Stimulated activated CD4-positive, alpha-beta T cell treated with anti-CD3 and anti-CD28 coated beads, Interleukin-1b, Interleukin-23, amount 100 ng/mL, for 24 hours (primary cell): ENCODE results near the gene ALAS1.

Experiments
- DNase-seq, 4 experiments: peaks; one replicate each; pipeline ENCODE4 v3.0.0-alpha.2; 2020; ENCODE audit warnings: low read depth in 4 of 4, low spot score in 1 of 4

The ALAS1 gene

DNA sequence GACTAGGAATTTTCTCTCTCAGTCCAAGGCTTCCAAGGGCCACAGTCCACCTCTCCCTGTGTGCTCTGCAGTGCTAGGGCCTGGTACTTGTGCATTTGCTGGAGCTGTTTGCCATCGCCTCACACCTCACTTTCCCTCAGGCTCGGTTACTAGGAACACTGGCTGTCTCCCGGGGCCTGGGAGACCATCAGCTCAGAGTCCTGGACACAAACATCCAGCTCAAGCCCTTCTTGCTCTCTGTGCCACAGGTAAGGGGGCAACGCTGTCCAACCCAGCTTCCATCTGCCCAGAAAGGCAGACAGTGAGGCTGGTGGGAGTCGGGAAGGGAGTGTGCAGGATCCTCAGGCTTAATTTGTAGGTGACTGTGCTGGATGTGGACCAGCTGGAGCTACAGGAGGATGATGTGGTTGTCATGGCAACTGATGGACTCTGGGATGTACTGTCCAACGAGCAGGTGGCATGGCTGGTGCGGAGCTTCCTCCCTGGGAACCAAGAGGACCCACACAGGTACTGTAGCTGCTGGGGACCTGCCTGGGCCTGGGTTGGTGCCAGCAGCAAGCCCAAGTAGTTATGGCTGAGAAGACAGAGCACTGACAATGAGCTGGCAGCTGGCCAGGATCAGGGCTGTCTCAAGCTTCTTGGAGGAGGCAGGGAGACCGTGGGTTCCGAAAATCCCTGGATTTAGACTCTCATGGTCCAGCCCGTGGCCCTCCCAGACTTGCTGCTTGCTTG lies 51.0 kb downstream of the ALAS1 start:
- no peak for DNase-seq

DNA sequence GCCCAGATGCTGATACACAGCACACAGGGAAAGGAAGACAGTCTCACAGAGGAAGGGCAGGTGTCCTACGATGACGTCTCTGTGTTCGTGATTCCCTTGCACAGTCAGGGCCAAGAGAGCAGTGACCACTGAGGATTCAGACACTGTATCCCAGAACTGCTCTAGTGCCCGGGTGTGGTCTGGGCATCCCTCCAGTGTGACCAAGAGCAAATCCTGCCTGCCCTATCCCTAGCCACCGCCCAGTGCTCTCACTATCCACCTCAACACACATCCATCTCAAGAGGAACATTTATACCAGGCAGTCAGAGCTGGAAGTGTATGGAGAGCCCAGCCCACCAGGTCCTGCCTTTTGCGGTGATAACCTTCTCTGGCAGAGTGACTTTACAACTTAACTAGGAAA lies 51.7 kb downstream of the ALAS1 start:
- no peak for DNase-seq

DNA sequence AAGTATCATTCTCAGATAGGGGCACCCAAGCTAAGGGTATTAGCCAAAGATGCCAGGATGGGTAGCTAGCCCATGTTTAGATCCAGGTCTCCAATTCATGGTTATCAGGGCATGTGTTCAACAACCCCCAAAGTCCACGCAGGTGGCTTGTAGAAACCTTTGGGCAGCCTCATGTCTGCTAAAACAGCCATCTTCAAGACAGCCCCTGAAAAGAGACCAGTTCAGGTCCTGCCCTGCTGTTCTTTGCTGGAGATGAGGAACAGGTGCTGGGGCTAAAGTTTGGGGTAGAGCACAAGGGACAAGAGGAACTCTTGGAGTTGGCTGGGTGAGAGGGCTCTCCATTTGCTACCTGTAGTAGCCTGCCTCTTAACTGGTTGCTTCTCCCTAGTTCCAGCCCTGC lies 52.2 kb downstream of the ALAS1 start:
- no peak for DNase-seq

DNA sequence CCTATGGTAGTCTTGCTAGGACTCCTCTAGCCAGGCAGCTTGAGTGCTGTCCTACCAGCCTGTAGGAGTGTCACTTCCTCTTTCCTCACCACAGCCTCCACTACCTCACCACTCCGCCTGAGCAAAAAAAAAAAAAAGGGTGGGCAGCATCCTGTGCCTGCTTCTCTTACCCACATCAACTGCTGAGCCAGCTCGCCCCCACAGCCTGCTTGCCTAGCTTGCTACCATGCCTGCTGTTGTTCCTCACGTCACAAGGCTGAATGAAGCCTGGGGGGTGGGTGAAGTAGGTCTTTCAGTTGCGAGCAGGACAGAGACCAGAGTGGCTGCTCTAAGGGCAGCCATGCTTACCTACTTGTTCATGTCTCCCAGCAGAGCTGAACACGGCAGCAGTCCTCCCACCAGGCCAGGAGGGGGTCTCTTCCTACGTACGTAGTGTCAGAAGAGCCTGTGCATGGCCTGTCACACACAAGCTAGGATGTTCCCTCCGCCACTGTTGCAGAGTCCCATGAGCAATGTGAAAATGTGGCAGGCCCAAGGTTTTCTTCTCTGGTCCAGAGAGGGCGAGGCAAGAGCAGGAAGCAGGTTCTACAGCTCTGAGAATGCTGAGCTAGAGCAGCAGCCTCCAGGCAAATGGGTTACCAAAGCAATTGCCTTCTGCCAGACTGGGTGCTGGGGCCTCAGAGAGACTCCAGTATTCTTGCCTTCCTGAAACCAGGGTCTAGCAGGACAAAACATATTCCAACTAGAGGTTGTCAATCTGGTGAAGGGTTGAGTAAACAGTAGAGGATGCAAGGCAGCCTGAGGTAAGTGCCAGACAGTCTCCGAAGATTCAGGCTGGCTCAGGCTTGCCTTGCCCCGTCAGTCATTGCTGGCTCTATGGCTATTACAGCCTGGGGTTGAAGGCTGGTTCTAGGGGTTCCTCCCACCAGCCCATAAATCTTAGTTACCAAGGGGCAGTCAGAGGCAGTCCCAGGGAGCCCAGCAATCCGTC lies 55.6 kb downstream of the ALAS1 start:
- peak in 3 of 4 experiments; percentile 54 to 78 (median 64) for DNase-seq

DNA sequence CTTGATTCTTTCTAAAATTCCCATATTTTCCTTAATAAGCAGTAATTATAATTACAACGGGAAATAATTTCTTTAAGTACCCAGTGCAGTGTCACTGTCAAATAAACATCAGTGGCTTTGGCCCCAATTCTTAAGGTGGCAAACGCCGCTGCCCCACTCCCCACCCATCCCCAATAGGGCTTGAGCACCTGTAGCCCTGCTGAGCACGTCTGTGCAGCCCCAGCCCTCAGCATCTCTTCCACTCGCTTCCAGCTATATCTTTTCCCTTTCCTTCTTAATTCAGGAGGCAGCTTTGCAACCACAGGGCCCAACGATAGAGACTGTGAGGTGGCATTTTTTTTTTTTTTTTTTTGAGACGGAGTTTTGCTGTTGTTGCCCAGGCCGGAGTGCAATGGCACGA lies 56.6 kb downstream of the ALAS1 start:
- no peak for DNase-seq

DNA sequence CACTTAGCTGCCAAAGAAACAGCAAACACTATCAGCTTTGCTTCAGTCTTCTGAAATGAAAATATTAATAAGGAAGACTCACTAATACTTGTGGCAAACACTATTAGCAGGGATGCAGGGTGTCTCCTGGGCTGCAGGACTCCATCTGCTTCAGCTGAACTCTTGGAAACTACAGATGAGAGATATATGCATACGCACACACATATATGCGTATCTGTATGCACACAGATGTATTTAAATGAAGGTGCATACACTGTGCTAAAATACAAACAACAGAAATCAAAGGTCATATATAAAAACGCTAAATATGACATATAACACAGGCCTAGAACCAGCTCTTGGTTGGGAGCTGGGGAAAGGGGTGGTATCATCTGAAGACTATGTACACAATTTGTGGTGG lies 58.2 kb downstream of the ALAS1 start:
- no peak for DNase-seq

DNA sequence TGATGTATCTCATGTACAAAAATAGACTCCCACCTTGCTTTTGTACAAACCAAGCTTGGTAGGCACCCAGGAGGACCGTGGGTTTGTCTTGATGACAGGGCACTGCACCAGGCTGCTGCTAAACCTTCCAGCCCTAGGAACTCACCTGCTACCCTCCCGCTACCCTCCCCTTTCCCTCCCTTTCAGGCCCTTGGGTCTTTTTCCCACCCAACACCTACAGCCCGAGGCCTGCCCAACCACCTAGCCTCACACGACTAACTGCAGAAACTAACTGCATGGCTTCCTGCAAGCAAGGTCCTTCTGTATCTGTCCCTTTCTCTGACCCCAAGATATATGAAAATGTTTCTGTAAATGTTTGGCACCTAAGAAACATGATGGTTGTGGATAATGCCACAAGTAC lies 58.7 kb downstream of the ALAS1 start:
- DNase-seq = no peak

DNA sequence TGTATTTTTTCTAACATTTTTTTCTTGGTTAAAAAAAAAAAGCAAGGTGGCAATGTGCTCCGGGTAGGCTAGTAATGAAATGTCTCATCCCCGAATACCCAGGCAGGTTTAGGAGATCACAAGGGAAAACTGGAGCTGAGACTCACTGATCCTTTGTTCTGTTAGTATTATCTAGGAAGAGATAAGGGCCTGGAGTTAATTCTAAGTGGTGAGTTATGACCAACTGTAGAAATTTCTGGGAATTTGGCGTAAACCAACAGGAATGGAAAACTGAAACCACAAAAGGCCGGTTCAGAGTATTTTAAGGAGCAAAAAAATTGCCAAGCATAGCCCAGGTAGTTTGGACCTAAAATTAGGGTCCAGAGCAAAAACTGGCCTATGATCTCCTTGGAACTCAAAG lies 60.0 kb downstream of the ALAS1 start:
- no peak for DNase-seq

DNA sequence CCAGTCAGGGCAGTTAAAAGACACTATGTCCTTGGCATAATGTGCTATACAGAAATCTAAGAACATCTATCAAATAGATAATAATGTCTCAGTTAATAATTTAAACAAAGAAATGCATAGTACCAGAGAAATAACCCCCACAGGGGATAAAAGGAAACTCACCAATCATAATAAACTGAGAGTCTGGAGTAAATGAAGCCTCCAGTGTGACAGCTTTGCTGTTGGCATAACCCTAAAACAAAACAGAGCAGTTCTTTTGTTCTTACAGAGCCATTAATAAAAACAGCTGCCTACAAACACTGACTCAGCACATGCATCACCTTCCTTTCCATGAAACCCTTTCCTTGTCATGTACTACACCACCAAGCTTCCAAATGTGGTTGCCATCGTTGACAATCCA lies 61.1 kb downstream of the ALAS1 start:
- no peak for DNase-seq

DNA sequence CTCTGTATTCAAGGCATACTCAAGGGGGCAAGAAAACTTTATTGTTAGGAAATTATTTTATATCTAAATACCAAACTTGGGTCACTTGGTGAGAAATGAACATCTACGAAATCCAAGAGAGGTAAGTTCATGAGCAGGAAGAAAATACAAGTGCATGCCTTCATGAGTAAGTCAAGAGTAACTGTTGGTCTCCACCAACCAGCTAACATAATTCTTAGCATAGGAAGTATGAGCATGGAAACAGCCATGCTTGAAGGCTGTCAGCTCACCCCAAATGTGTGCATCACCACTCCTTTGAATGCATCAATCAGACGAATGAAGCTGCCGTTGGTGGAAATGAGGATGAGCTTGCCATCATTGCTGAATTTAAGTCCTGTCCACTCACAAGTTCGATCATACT lies 61.5 kb downstream of the ALAS1 start:
- DNase-seq = no peak

DNA sequence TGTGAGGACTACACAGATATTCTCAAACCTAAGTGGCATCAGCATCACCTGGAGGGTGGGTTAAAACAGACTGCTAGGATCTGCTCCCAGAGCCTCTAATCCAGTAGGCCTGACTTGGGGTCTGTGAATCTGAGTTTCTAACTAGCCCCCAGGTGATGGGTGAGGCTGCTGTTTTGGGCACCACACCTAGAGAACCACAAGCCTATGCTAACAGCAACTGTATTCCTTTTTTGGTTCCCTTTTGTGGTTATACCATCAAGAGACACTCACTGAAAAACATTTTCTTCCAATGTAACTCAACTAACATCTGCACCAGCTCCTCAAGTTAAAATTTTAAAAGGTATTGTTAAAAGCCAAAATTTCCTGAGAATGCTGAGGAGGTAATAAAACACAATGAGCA lies 64.5 kb downstream of the ALAS1 start:
- DNase-seq = no peak
